H1 (cell line): ENCODE results near the gene PPY. TPM values are rescaled to one million over a fixed set of nuclear protein-coding genes. Genes with fewer than 3 reads are reported as not detected.

Source experiments
- CTCF ChIA-PET: fragments of 300-600 bp; sonication (Branson Sonifier 250); formaldehyde crosslinking; loops from one replicate; lab custom pipeline; 2021; ENCODE audit not compliant: partially characterized antibody; lab: Charles Lee
- POLR2A ChIA-PET: fragments of 300-600 bp; sonication (Branson Sonifier 250); formaldehyde crosslinking; loops from one replicate; lab custom pipeline; 2021; ENCODE audit warnings: inconsistent platforms; ENCODE audit not compliant: partially characterized antibody; lab: Charles Lee
- DNase-seq, 2 experiments: peaks; one replicate each; pipeline versions ENCODE4 v3.0.0 to v3.0.0-alpha.2; 2010 to 2022; ENCODE audit warnings: low spot score in 2 of 2, low read depth in 1 of 2, mixed read lengths in 1 of 2
- FAIRE-seq: peaks from 2 replicates; lab custom pipeline; 2011; peaks lifted over from hg19 to GRCh38; lab: Jason Lieb, UNC
- H2AFZ ChIP-seq: 2 replicates; pipeline ENCODE4 v1.8.1; 2012; ENCODE audit warnings: low read length, inconsistent platforms
- H2AK5ac ChIP-seq: 2 replicates; pipeline ENCODE4 v1.6.1; 2013; ENCODE audit warnings: low read depth, low read length
- H2BK120ac ChIP-seq: replicated peaks from 2 replicates; pipeline ENCODE3; 2013; ENCODE audit warnings: low read depth, low read length, inconsistent platforms
- H2BK12ac ChIP-seq: 2 replicates; pipeline ENCODE4 v1.6.1; 2013; ENCODE audit warnings: low read depth, low read length
- H2BK15ac ChIP-seq: 2 replicates; pipeline ENCODE4 v1.6.1; 2013; ENCODE audit warnings: low read length
- H2BK20ac ChIP-seq: 2 replicates; pipeline ENCODE4 v1.6.1; 2013; ENCODE audit warnings: low read length
- H2BK5ac ChIP-seq: 2 replicates; pipeline ENCODE4 v1.6.1; 2013; ENCODE audit warnings: low read depth, low read length
- H3K14ac ChIP-seq: 2 replicates; pipeline ENCODE4 v1.6.1; 2013; ENCODE audit warnings: inconsistent platforms; ENCODE audit not compliant: insufficient read length
- H3K18ac ChIP-seq: 2 replicates; pipeline ENCODE4 v1.6.1; 2013; ENCODE audit warnings: low read length; ENCODE audit errors: extremely low read depth
- H3K23ac ChIP-seq: 2 replicates; pipeline ENCODE4 v1.6.1; 2013; ENCODE audit warnings: inconsistent platforms; ENCODE audit not compliant: insufficient read length
- H3K23me2 ChIP-seq: 2 replicates; pipeline ENCODE4 v1.6.1; 2013; ENCODE audit warnings: low read depth, low read length
- H3K27ac ChIP-seq: 2 replicates; pipeline ENCODE4 v1.6.1; 2011; ENCODE audit warnings: low read depth, low read length, inconsistent platforms
- H3K27me3 ChIP-seq, 4 experiments: replicated peaks in 1 of 4; 1 replicate in 1 of 4; 2 replicates in 3 of 4; pipeline versions ENCODE4 v1.6.1 to v1.8.1; 2011 to 2013; ENCODE audit warnings: low read length in 3 of 4, mild to moderate bottlenecking in 3 of 4, inconsistent platforms in 2 of 4, mixed read lengths in 2 of 4, moderate library complexity in 1 of 4; ENCODE audit not compliant: control insufficient read depth in 3 of 4, insufficient read depth in 3 of 4; ENCODE audit errors: extremely low read depth in 1 of 4
- H3K36me3 ChIP-seq, 4 experiments: 2 replicates each; pipeline versions ENCODE4 v1.6.1 to v1.8.1; 2011 to 2013; ENCODE audit warnings: mild to moderate bottlenecking in 4 of 4, low read length in 3 of 4, moderate library complexity in 2 of 4, control low read depth in 1 of 4, inconsistent platforms in 1 of 4; ENCODE audit not compliant: insufficient read depth in 4 of 4, control insufficient read depth in 2 of 4
- H3K4ac ChIP-seq: replicated peaks from 2 replicates; pipeline ENCODE3; 2013; ENCODE audit warnings: low read length, low read depth, mixed read lengths, inconsistent platforms; ENCODE audit not compliant: insufficient read length
- H3K4me1 ChIP-seq, 4 experiments: replicated peaks in 1 of 4; 1 replicate in 1 of 4; 2 replicates in 3 of 4; pipeline versions ENCODE4 v1.6.1 to v1.8.1; 2011 to 2013; ENCODE audit warnings: low read length in 3 of 4, inconsistent platforms in 2 of 4, mixed read lengths in 1 of 4; ENCODE audit not compliant: insufficient read depth in 4 of 4, control insufficient read depth in 3 of 4
- H3K4me2 ChIP-seq, 2 experiments: 2 replicates each; pipeline versions ENCODE4 v1.6.1 to v1.8.1; 2011 to 2013; ENCODE audit warnings: low read depth in 2 of 2, low read length in 2 of 2, control low read depth in 1 of 2, inconsistent platforms in 1 of 2, mild to moderate bottlenecking in 1 of 2; ENCODE audit not compliant: insufficient read depth in 1 of 2
- H3K4me3 ChIP-seq, 4 experiments: fragments of 200-600, 300-600 bp in 1 of 4; sonication (generic), shearing (Covaris generic), sonication (Bioruptor Twin) in 1 of 4; 2 replicates each; pipeline versions ENCODE4 v1.5.1 to v1.8.1; 2011 to 2016; ENCODE audit warnings: low read length in 4 of 4, low read depth in 3 of 4, control low read depth in 2 of 4, inconsistent platforms in 2 of 4, mild to moderate bottlenecking in 2 of 4, mixed read lengths in 1 of 4, moderate library complexity in 1 of 4; ENCODE audit not compliant: insufficient read depth in 2 of 4; ENCODE audit errors: extremely low read depth in 1 of 4
- H3K56ac ChIP-seq: replicated peaks from 2 replicates; pipeline ENCODE3; 2013; ENCODE audit warnings: low read depth, mild to moderate bottlenecking, mixed read lengths, low read length, inconsistent platforms; ENCODE audit not compliant: insufficient read length
- H3K79me1 ChIP-seq: 2 replicates; pipeline ENCODE4 v1.6.1; 2013; ENCODE audit warnings: low read depth, low read length, control low read depth
- H3K79me2 ChIP-seq, 2 experiments: 2 replicates each; pipeline versions ENCODE4 v1.6.1 to v1.8.1; 2012 to 2013; ENCODE audit warnings: low read length in 2 of 2, mild to moderate bottlenecking in 2 of 2, inconsistent platforms in 1 of 2; ENCODE audit not compliant: insufficient read depth in 2 of 2, control insufficient read depth in 1 of 2
- H3K9ac ChIP-seq, 4 experiments: replicated peaks in 1 of 4; 1 replicate in 1 of 4; 2 replicates in 3 of 4; pipeline versions ENCODE4 v1.6.1 to v1.8.1; 2011 to 2013; ENCODE audit warnings: low read depth in 3 of 4, low read length in 3 of 4, control low read depth in 2 of 4, mild to moderate bottlenecking in 2 of 4, moderate library complexity in 2 of 4, inconsistent platforms in 1 of 4; ENCODE audit errors: extremely low read depth in 1 of 4
- H3K9me3 ChIP-seq, 2 experiments: 2 replicates each; pipeline versions ENCODE4 v1.6.1 to v1.8.1; 2012 to 2013; ENCODE audit warnings: mild to moderate bottlenecking in 2 of 2, moderate library complexity in 2 of 2, control low read depth in 1 of 2, inconsistent platforms in 1 of 2, low read depth in 1 of 2, low read length in 1 of 2, mixed read lengths in 1 of 2; ENCODE audit not compliant: insufficient read depth in 2 of 2
- H4K20me1 ChIP-seq, 2 experiments: replicated peaks in 1 of 2; 2 replicates each; pipeline versions ENCODE3 to v1.8.1; 2011 to 2013; ENCODE audit warnings: inconsistent platforms in 2 of 2, low read length in 2 of 2, mild to moderate bottlenecking in 1 of 2; ENCODE audit not compliant: insufficient read depth in 2 of 2, control insufficient read depth in 1 of 2
- H4K5ac ChIP-seq: 2 replicates; pipeline ENCODE4 v1.6.1; 2013; ENCODE audit warnings: low read length, low read depth, mixed read lengths, inconsistent platforms; ENCODE audit not compliant: insufficient read length
- H4K8ac ChIP-seq: 2 replicates; pipeline ENCODE4 v1.8.0; 2013; ENCODE audit warnings: mild to moderate bottlenecking, moderate library complexity, low read length, inconsistent platforms; ENCODE audit not compliant: insufficient read depth; ENCODE audit errors: extremely low read depth
- H4K91ac ChIP-seq: replicated peaks from 2 replicates; pipeline ENCODE3; 2013; ENCODE audit warnings: low read length, mixed read lengths, inconsistent platforms; ENCODE audit not compliant: insufficient read length
- HDAC2 ChIP-seq, 2 experiments: fragments of 300-600 bp in 1 of 2; sonication (generic) in 1 of 2; IDR thresholded peaks; 2 replicates each; pipeline ENCODE4 v1.6.1; 2011 to 2012; ENCODE audit warnings: low read depth in 2 of 2, low read length in 2 of 2, mild to moderate bottlenecking in 2 of 2, moderate library complexity in 2 of 2, borderline replicate concordance in 1 of 2, inconsistent platforms in 1 of 2
- NANOG ChIP-seq: IDR thresholded peaks from 2 replicates; pipeline ENCODE4 v1.6.1; 2011; ENCODE audit warnings: low read length, low read depth, mild to moderate bottlenecking, inconsistent platforms; ENCODE audit not compliant: insufficient read depth, poor library complexity, severe bottlenecking
- POLR2AphosphoS5 ChIP-seq: IDR thresholded peaks from 2 replicates; pipeline ENCODE4 v1.6.1; 2011; ENCODE audit warnings: low read depth, low read length
- SRF ChIP-seq: IDR thresholded peaks from 2 replicates; pipeline ENCODE4 v1.6.1; 2011; ENCODE audit warnings: mild to moderate bottlenecking, low read depth, low read length, moderate library complexity
- WGBS, 2 experiments: shearing (Covaris generic) in 1 of 2; methylation state at CpG; one replicate each; pipeline versions ENCODE4 v1.1.6 to v1.1.7; 2013 to 2015; ENCODE audit warnings: low lambda C conversion rate in 2 of 2, mixed read lengths in 2 of 2, inconsistent platforms in 1 of 2, low coverage in 1 of 2, missing lambda C conversion rate in 1 of 2; ENCODE audit not compliant: insufficient replicate concordance in 2 of 2, insufficient coverage in 1 of 2, insufficient read length in 1 of 2; ENCODE audit errors: extremely low coverage in 1 of 2, missing lambda C conversion rate in 1 of 2; 5-methylcytosine and 5-hydroxymethylcytosine counted together
- polyA plus RNA-seq, 7 experiments: library from polyadenylated mRNA; depleted of rRNA in 3 of 7; stranded (reverse) in 5 of 7; unstranded in 2 of 7; fragments of >200 nt in 5 of 7; fragments of 200-250 nt in 2 of 7; gene quantifications; 1 replicate in 5 of 7; 2 replicates in 1 of 7; 4 replicates in 1 of 7; pipeline versions ENCODE4 v1.2.1 to v1.2.3, GENCODE V29; 2011 to 2013; ENCODE audit warnings: missing spikeins in 2 of 7, mixed read lengths in 2 of 7
- total RNA-seq: library from RNA; stranded (reverse); fragmentation: NEBNext Ultra II Directional; extraction: Animal tissue kit (Norgen Biotek cat#: 25700); gene quantifications from 2 replicates; pipeline ENCODE4 v1.2.1, GENCODE V29; 2021

Gene PPY
- total and polyA plus RNA-seq, 2 of the 8 experiments (the other 6 are each of a cell fraction or from before 2014, with no cell fraction given) = 0.26 TPM; not detected in 1

GRCh38 chr17:43901861-43902589 is 40.3 kb downstream of the PPY start:
- H2BK15ac ChIP-seq = no peak overlapping the region
- H3K36me3 ChIP-seq = no peaks in the 10 kb centered on the region; a peak in 1 of 8 replicates
- no peak overlapping the region for H3K27ac ChIP-seq
- POLR2A ChIA-PET = interaction anchor here (1.2 to 1.6 kb wide), 2 partner anchors 10 to 16 kb away, joined by 4 read pairs; no protein-coding TSS in a partner anchor
- H3K9me3 ChIP-seq = no peaks in the 10 kb centered on the region
- peak overlapping the region; percentile 75; the same call in 1 of the 2 replicates for H2BK12ac ChIP-seq
- no peak overlapping the region for H3K4ac ChIP-seq
- H3K4me3 ChIP-seq = no peak overlapping the region
- peaks cover 0 to 50% (median 38%) of the 10 kb centered on the region in 4 experiments; a peak in 6 of 7 replicates for H3K4me1 ChIP-seq
- 0 out of 4 replicates have a peak, but pooled peaks cover 0 to 2% of the 10 kb centered on the region in 2 experiments for H3K79me2 ChIP-seq
- no peak for FAIRE-seq
- H3K14ac ChIP-seq = no peak overlapping the region
- H3K56ac ChIP-seq = no peak overlapping the region
- H3K4me2 ChIP-seq = peak overlapping the region in 1 of 2 experiments; percentile 86; a peak in 1 of 4 replicates
- H3K23me2 ChIP-seq = peaks cover 25% of the 10 kb centered on the region
- H3K79me1 ChIP-seq = no peaks in the 10 kb centered on the region; the same call in none of the 2 replicates
- 46% methylated on average over 7 of the region's 7 CpGs; no CpG with 5 or more reads in 1 of the 2 experiments for WGBS, 2 experiments
- CTCF ChIA-PET = interaction anchor here (1.1 to 25.8 kb wide), 4 partner anchors 9 to 81 kb away, joined by 3 to 403 read pairs (median 24); no protein-coding TSS in a partner anchor
- no peak overlapping the region for H3K9ac ChIP-seq
- no peak overlapping the region for H2BK120ac ChIP-seq
- H3K18ac ChIP-seq = no peak overlapping the region
- no peak for TF ChIP-seq SRF
- TF ChIP-seq HDAC2 (IDR thresholded peaks at IDR 0.05; ENCODE audit: borderline replicate concordance in 1 of 2, low read depth in 2 of 2, low read length in 2 of 2) = no peak
- no peak for TF ChIP-seq NANOG
- no peak for TF ChIP-seq POLR2AphosphoS5
- no peak for DNase-seq
- H2AK5ac ChIP-seq = no peak overlapping the region
- no peak overlapping the region for H4K91ac ChIP-seq
- no peak overlapping the region for H4K5ac ChIP-seq
- H2BK20ac ChIP-seq = no peak overlapping the region
- H3K23ac ChIP-seq = no peak overlapping the region
- H2BK5ac ChIP-seq = no peak overlapping the region; the same call in 1 of the 2 replicates
- peaks cover 0 to 2% of the 10 kb centered on the region in 2 experiments for H4K20me1 ChIP-seq
- H2AFZ ChIP-seq = no peak overlapping the region
- H3K27me3 ChIP-seq = peaks cover 0 to 9% (median 8%) of the 10 kb centered on the region in 4 experiments; a peak in 4 of 7 replicates
- H4K8ac ChIP-seq = no peak overlapping the region
